HepG2 (cell line): ENCODE results near the gene GPC6. TPM values are rescaled to one million over a fixed set of nuclear protein-coding genes. Genes with fewer than 3 reads are reported as not detected.

Experiments
- ATAC-seq: fragments of 200-7000 bp; cut with Tn5 transposase; 3 replicates; pipeline ENCODE4 v1.9.1; 2020; ENCODE audit warnings: mild to moderate bottlenecking, moderate library complexity
- BruUV-seq: library from RNA; stranded (reverse); fragments of 400-500 nt; replicated peaks from 2 replicates; lab custom pipeline; 2021; lab: Mats Ljungman, UMichigan
- CTCF ChIA-PET: fragments of 300-600 bp; formaldehyde crosslinking; extraction: SDS; loops from one replicate; lab custom pipeline; 2021; ENCODE audit warnings: low total read pairs, inconsistent platforms, low intra/inter-chr PET ratio; lab: Yijun Ruan, JAX
- POLR2A ChIA-PET: fragments of 350-600 bp; sonication (Branson Sonifier 250); formaldehyde crosslinking; loops from one replicate; lab custom pipeline; 2020; ENCODE audit warnings: antibody characterized with exemption, inconsistent platforms; lab: Yijun Ruan, JAX
- DNase-seq: peaks from one replicate; pipeline ENCODE4 v3.0.0-alpha.2; 2015; ENCODE audit warnings: low spot score
- FAIRE-seq: peaks from 3 replicates; lab custom pipeline; 2011; peaks lifted over from hg19 to GRCh38; lab: Jason Lieb, UNC
- H2AFZ ChIP-seq: one replicate; pipeline ENCODE4 v1.6.1; 2011; ENCODE audit warnings: low read length, inconsistent platforms
- H3K27ac ChIP-seq: fragments of 300-600 bp; 3 replicates; pipeline ENCODE4 v1.8.0; 2011; ENCODE audit warnings: mixed run types, mild to moderate bottlenecking, mixed read lengths, low read length, inconsistent platforms; ENCODE audit not compliant: insufficient read depth; ENCODE audit errors: extremely low read length
- H3K27me3 ChIP-seq, 2 experiments: fragments of 200-600 bp in 1 of 2; 2 replicates in 1 of 2; 3 replicates in 1 of 2; pipeline versions ENCODE4 v1.6.0 to v1.8.0; 2011; ENCODE audit warnings: low read length in 2 of 2, mild to moderate bottlenecking in 2 of 2, moderate library complexity in 2 of 2, inconsistent platforms in 1 of 2; ENCODE audit not compliant: insufficient read depth in 2 of 2, control insufficient read depth in 1 of 2
- H3K36me3 ChIP-seq, 2 experiments: fragments of 200-600 bp in 1 of 2; replicated peaks in 1 of 2; 2 replicates in 1 of 2; 3 replicates in 1 of 2; pipeline versions ENCODE4 v1.5.1 to v1.8.0; 2011; ENCODE audit warnings: low read length in 2 of 2, inconsistent platforms in 1 of 2; ENCODE audit not compliant: insufficient read depth in 2 of 2, control insufficient read depth in 1 of 2
- H3K4me1 ChIP-seq: 2 replicates; pipeline ENCODE4 v1.5.1; 2012; ENCODE audit warnings: low read length, inconsistent platforms; ENCODE audit not compliant: insufficient read depth
- H3K4me2 ChIP-seq: 2 replicates; pipeline ENCODE4 v1.6.0; 2011; ENCODE audit warnings: low read depth, low read length, inconsistent platforms
- H3K4me3 ChIP-seq, 3 experiments: fragments of 200-600 bp in 1 of 3; sonication (generic), shearing (Covaris generic) in 1 of 3; replicated peaks in 1 of 3; 2 replicates each; pipeline ENCODE4 v1.5.1; 2011 to 2016; ENCODE audit warnings: low read length in 3 of 3, inconsistent platforms in 2 of 3, low read depth in 2 of 3, mild to moderate bottlenecking in 2 of 3, control low read depth in 1 of 3, mixed read lengths in 1 of 3; ENCODE audit not compliant: insufficient read depth in 1 of 3
- H3K79me2 ChIP-seq: one replicate; pipeline ENCODE4 v1.6.1; 2011; ENCODE audit warnings: low read length, inconsistent platforms; ENCODE audit not compliant: insufficient read depth
- H3K9ac ChIP-seq: 2 replicates; pipeline ENCODE4 v1.6.0; 2011; ENCODE audit warnings: mild to moderate bottlenecking, low read depth, low read length, inconsistent platforms; ENCODE audit not compliant: insufficient read depth
- H3K9me3 ChIP-seq: 2 replicates; pipeline ENCODE4 v1.5.1; 2012; ENCODE audit warnings: mild to moderate bottlenecking, low read length
- H4K20me1 ChIP-seq: 2 replicates; pipeline ENCODE4 v1.6.0; 2011; ENCODE audit warnings: inconsistent platforms, mild to moderate bottlenecking, low read length, moderate library complexity; ENCODE audit not compliant: insufficient read depth
- ATF3 ChIP-seq: sonication (generic); formaldehyde crosslinking; IDR thresholded peaks from 2 replicates; pipeline ENCODE4 v1.4.0; 2020; ENCODE audit warnings: missing genetic modification reagents
- CCDC6 ChIP-seq: sonication (generic); formaldehyde crosslinking; IDR thresholded peaks from 2 replicates; pipeline ENCODE4 v1.8.1; 2022; ENCODE audit warnings: mild to moderate bottlenecking, missing genetic modification reagents, moderate library complexity
- FOXK1 ChIP-seq: sonication (generic); formaldehyde crosslinking; IDR thresholded peaks from 2 replicates; pipeline ENCODE4 v1.4.0; 2020; ENCODE audit warnings: low read depth, missing genetic modification reagents, borderline replicate concordance
- FOXK2 ChIP-seq: fragments of 450-650 bp; IDR thresholded peaks from 2 replicates; pipeline ENCODE4 v1.6.1; 2016
- KLF9 ChIP-seq: IDR thresholded peaks from 2 replicates; pipeline ENCODE4 v1.6.1; 2016; ENCODE audit warnings: low read depth
- MZF1 ChIP-seq: sonication (generic); formaldehyde crosslinking; IDR thresholded peaks from 2 replicates; pipeline ENCODE4 v1.8.1; 2023; ENCODE audit warnings: mild to moderate bottlenecking, missing genetic modification reagents, borderline replicate concordance
- PCBP1 ChIP-seq: fragments of 200-400 bp; formaldehyde crosslinking; IDR thresholded peaks from 2 replicates; pipeline ENCODE4 v1.6.1; 2017; ENCODE audit warnings: mild to moderate bottlenecking, low read depth, low read length, borderline replicate concordance
- PHF5A ChIP-seq: IDR thresholded peaks from one replicate; pipeline ENCODE4 v1.6.1; 2018; ENCODE audit warnings: low read depth, missing genetic modification reagents; ENCODE audit not compliant: unreplicated experiment
- POLR2AphosphoS5 ChIP-seq: IDR thresholded peaks from 2 replicates; pipeline ENCODE4 v1.6.1; 2012; ENCODE audit warnings: low read depth, low read length
- RAD21 ChIP-seq: fragments of 450-650 bp; formaldehyde crosslinking; IDR thresholded peaks from 2 replicates; pipeline ENCODE4 v1.5.0; 2020; ENCODE audit warnings: mild to moderate bottlenecking
- ZBTB4 ChIP-seq: sonication (generic); formaldehyde crosslinking; IDR thresholded peaks from 2 replicates; pipeline ENCODE4 v1.4.0; 2020; ENCODE audit warnings: missing genetic modification reagents, mild to moderate bottlenecking, borderline replicate concordance
- ZNF451 ChIP-seq: sonication (generic); formaldehyde crosslinking; IDR thresholded peaks from 2 replicates; pipeline ENCODE4 v1.5.0; 2020; ENCODE audit warnings: mild to moderate bottlenecking, missing genetic modification reagents
- ZNF547 ChIP-seq: sonication (generic); formaldehyde crosslinking; IDR thresholded peaks from 2 replicates; pipeline ENCODE4 v1.5.1; 2020; ENCODE audit warnings: mild to moderate bottlenecking, missing genetic modification reagents
- ZNF619 ChIP-seq: sonication (generic); formaldehyde crosslinking; IDR thresholded peaks from 2 replicates; pipeline ENCODE4 v1.4.0; 2020; ENCODE audit warnings: mild to moderate bottlenecking, missing genetic modification reagents
- ZNF674 ChIP-seq: sonication (generic); formaldehyde crosslinking; IDR thresholded peaks from 2 replicates; pipeline ENCODE4 v1.5.0; 2020; ENCODE audit warnings: low read depth, mild to moderate bottlenecking, missing genetic modification reagents
- ZNF691 ChIP-seq: sonication (generic); formaldehyde crosslinking; IDR thresholded peaks from 2 replicates; pipeline ENCODE4 v1.4.0; 2020; ENCODE audit warnings: missing genetic modification reagents, low read depth, mild to moderate bottlenecking, borderline replicate concordance
- ZNF792 ChIP-seq: IDR thresholded peaks from 2 replicates; pipeline ENCODE4 v1.6.1; 2016
- in situ Hi-C: cut with HindIII; loops from 2 replicates; pipeline ENCODE4 v1.10.0; 2017; ENCODE audit warnings: low pct_unique_long_range_greater_than_20kb; ENCODE audit not compliant: extremely low pct_ligation_motif_present
- intact Hi-C: fragments of 100-400 bp; cut with micrococcal nuclease; formaldehyde crosslinking; loops from one replicate; pipeline ENCODE4 v1.10.0; 2022; ENCODE audit not compliant: unreplicated experiment
- polyA plus RNA-seq, 8 experiments: library from polyadenylated mRNA; depleted of rRNA in 3 of 8; stranded (reverse) in 7 of 8; unstranded in 1 of 8; fragments of >200 nt; fragmentation: Illumina TruSeq in 4 of 8; extraction: Trizol in 4 of 8; gene quantifications; 2 replicates each; pipeline versions ENCODE4 v1.2.1 to v1.2.3, GENCODE V29; 2011 to 2016; ENCODE audit warnings: low read depth in 4 of 8, missing spikeins in 1 of 8, mixed read lengths in 1 of 8; ENCODE audit not compliant: insufficient read depth in 1 of 8
- total RNA-seq, 5 experiments: library from RNA; depleted of rRNA; stranded (reverse); fragments of >200 nt; fragmentation: Illumina TruSeq; extraction: Trizol; gene quantifications; 2 replicates each; pipeline ENCODE4 v1.2.3, GENCODE V29; 2016; ENCODE audit warnings: low read depth in 1 of 5

GPC6 gene
- total and polyA plus RNA-seq, 2 of the 13 experiments (the other 11 are each of a cell fraction or from before 2014, with no cell fraction given): 24.5 to 33.9 TPM

GRCh38 chr13:93686399-93686798, 459.8 kb downstream of the GPC6 start:
- H3K4me3 ChIP-seq: no peak overlapping the region
- H4K20me1 ChIP-seq: peaks cover 2% of the 10 kb centered on the region; the same call in 1 of the 2 replicates
- H3K9ac ChIP-seq: no peak overlapping the region
- intact Hi-C loops (no loop called here), in situ Hi-C loops (no loop called here)
- H3K4me1 ChIP-seq: no peaks in the 10 kb centered on the region
- no peak for ATAC-seq
- no TSS peak for BruUV-seq
- no peak for TF ChIP-seq POLR2AphosphoS5
- no peak for TF ChIP-seq ZNF451
- TF ChIP-seq MZF1: no peak
- no peak for TF ChIP-seq ZBTB4
- no peak for TF ChIP-seq FOXK1 (CRISPR knock-in tag)
- TF ChIP-seq KLF9 (CRISPR knock-in tag): no peak
- TF ChIP-seq ZNF619: no peak
- no peak for TF ChIP-seq CCDC6
- no peak for TF ChIP-seq ZNF547
- TF ChIP-seq RAD21 (CRISPR knock-in tag): no peak
- no peak for TF ChIP-seq ZNF691 (CRISPR knock-in tag)
- no peak for TF ChIP-seq ZNF674 (CRISPR knock-in tag)
- TF ChIP-seq PHF5A (CRISPR knock-in tag): no peak
- TF ChIP-seq ATF3 (CRISPR knock-in tag): no peak
- TF ChIP-seq ZNF792: no peak
- no peak for TF ChIP-seq FOXK2
- TF ChIP-seq PCBP1: no peak
- no peak for FAIRE-seq
- no peaks in the 10 kb centered on the region; a peak in 1 of 5 replicates for H3K27me3 ChIP-seq
- no peak for DNase-seq
- H3K9me3 ChIP-seq: no peaks in the 10 kb centered on the region
- H3K27ac ChIP-seq: no peak overlapping the region
- POLR2A ChIA-PET: no interaction called here
- CTCF ChIA-PET: no interaction called here
- H2AFZ ChIP-seq: no peak overlapping the region
- H3K36me3 ChIP-seq: no peaks in the 10 kb centered on the region
- H3K79me2 ChIP-seq: no peaks in the 10 kb centered on the region
- H3K4me2 ChIP-seq: no peak overlapping the region
